A673 (cell line): ENCODE data around the gene LANCL2. TPM values are rescaled to one million over a fixed set of nuclear protein-coding genes. Genes with fewer than 3 reads are reported as not detected.

Experiments used
- BruUV-seq: library from RNA; stranded (reverse); fragments of 400-500 nt; replicated peaks from 2 replicates; lab custom pipeline; 2021; lab: Mats Ljungman, UMichigan
- CTCF ChIA-PET: fragments of 300-600 bp; sonication (Branson Sonifier 250); formaldehyde crosslinking; loops from one replicate; lab custom pipeline; 2022; ENCODE audit warnings: antibody characterized with exemption; lab: Charles Lee
- POLR2A ChIA-PET: fragments of 300-600 bp; sonication (Branson Sonifier 250); formaldehyde crosslinking; loops from one replicate; lab custom pipeline; 2022; ENCODE audit warnings: antibody characterized with exemption; ENCODE audit not compliant: low non-redundant PET; lab: Charles Lee
- DNase-seq: peaks from one replicate; pipeline ENCODE4 v3.0.0-alpha.2; 2015; ENCODE audit warnings: low spot score
- H3K27ac ChIP-seq: fragments of 200-600 bp; sonication (generic); 2 replicates; pipeline ENCODE4 v1.5.1; 2016; ENCODE audit warnings: mixed run types, low read depth, mild to moderate bottlenecking, mixed read lengths, antibody characterized with exemption, low read length; ENCODE audit not compliant: poor library complexity, severe bottlenecking
- H3K27me3 ChIP-seq: fragments of 200-600 bp; sonication (generic); replicated peaks from 2 replicates; pipeline ENCODE4 v1.6.1; 2017; ENCODE audit warnings: mixed run types, low read depth, mild to moderate bottlenecking, mixed read lengths, antibody characterized with exemption, low read length; ENCODE audit not compliant: insufficient read depth, poor library complexity
- H3K36me3 ChIP-seq: fragments of 200-600 bp; sonication (generic); 2 replicates; pipeline ENCODE4 v1.6.1; 2016; ENCODE audit warnings: mixed run types, mild to moderate bottlenecking, mixed read lengths, antibody characterized with exemption, low read length; ENCODE audit not compliant: insufficient read depth, poor library complexity, severe bottlenecking
- H3K4me1 ChIP-seq: fragments of 200-600 bp; sonication (generic); 2 replicates; pipeline ENCODE4 v1.6.1; 2017; ENCODE audit warnings: mixed run types, mild to moderate bottlenecking, mixed read lengths, antibody characterized with exemption, low read length; ENCODE audit not compliant: insufficient read depth, poor library complexity, severe bottlenecking
- H3K4me3 ChIP-seq: fragments of 200-600 bp; sonication (generic); 2 replicates; pipeline ENCODE4 v1.5.1; 2016; ENCODE audit warnings: low read depth, mixed run types, mild to moderate bottlenecking, mixed read lengths, low read length; ENCODE audit not compliant: poor library complexity, severe bottlenecking
- H3K9me3 ChIP-seq: fragments of 200-600 bp; sonication (generic); 2 replicates; pipeline ENCODE4 v1.6.1; 2016; ENCODE audit warnings: mixed run types, low read depth, mild to moderate bottlenecking, mixed read lengths, antibody characterized with exemption, low read length; ENCODE audit not compliant: poor library complexity, severe bottlenecking
- EZH2 ChIP-seq: fragments of 200-600 bp; sonication (generic); IDR thresholded peaks from 2 replicates; pipeline ENCODE4 v1.6.1; 2017; ENCODE audit warnings: borderline replicate concordance, low read depth, mild to moderate bottlenecking, mixed read lengths, antibody characterized with exemption, low read length; ENCODE audit not compliant: poor library complexity, severe bottlenecking
- intact Hi-C: fragments of 100-400 bp; cut with micrococcal nuclease; formaldehyde crosslinking; loops from one replicate; pipeline ENCODE4 v1.10.0; 2022; ENCODE audit not compliant: unreplicated experiment
- total RNA-seq: library from RNA; stranded (reverse); gene quantifications from 2 replicates; pipeline ENCODE4 v1.2.3, GENCODE V29; 2021
- TF ChIP-seq, protein P1 (sequence below): fragments of 300-800, 200-600 bp; sonication (generic); conservative IDR thresholded peaks from 2 replicates; pipeline ENCODE4 v1.5.1; 2017; ENCODE audit warnings: low read depth, mild to moderate bottlenecking, antibody characterized with exemption, low read length, moderate library complexity, mixed read lengths

Gene LANCL2
- total RNA-seq, 1 experiment from 2014 or later = 21.3 TPM

GRCh38 chr7:55472928-55473725 lies 108.0 kb downstream of the LANCL2 start:
- no peak overlapping the region for H3K27ac ChIP-seq
- H3K9me3 ChIP-seq = no peaks in the 10 kb centered on the region
- no peaks in the 10 kb centered on the region for H3K4me1 ChIP-seq
- no peak for TF ChIP-seq EZH2
- TF ChIP-seq, protein P1, sequence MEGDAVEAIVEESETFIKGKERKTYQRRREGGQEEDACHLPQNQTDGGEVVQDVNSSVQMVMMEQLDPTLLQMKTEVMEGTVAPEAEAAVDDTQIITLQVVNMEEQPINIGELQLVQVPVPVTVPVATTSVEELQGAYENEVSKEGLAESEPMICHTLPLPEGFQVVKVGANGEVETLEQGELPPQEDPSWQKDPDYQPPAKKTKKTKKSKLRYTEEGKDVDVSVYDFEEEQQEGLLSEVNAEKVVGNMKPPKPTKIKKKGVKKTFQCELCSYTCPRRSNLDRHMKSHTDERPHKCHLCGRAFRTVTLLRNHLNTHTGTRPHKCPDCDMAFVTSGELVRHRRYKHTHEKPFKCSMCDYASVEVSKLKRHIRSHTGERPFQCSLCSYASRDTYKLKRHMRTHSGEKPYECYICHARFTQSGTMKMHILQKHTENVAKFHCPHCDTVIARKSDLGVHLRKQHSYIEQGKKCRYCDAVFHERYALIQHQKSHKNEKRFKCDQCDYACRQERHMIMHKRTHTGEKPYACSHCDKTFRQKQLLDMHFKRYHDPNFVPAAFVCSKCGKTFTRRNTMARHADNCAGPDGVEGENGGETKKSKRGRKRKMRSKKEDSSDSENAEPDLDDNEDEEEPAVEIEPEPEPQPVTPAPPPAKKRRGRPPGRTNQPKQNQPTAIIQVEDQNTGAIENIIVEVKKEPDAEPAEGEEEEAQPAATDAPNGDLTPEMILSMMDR = no peak
- intact Hi-C loops = no loop called here
- BruUV-seq = no TSS peak
- no peak for DNase-seq
- no peaks in the 10 kb centered on the region for H3K36me3 ChIP-seq
- ChIA-PET POLR2A (no interaction called here), CTCF (no interaction called here)
- H3K27me3 ChIP-seq = no peaks in the 10 kb centered on the region
- no peak overlapping the region for H3K4me3 ChIP-seq

DNA sequence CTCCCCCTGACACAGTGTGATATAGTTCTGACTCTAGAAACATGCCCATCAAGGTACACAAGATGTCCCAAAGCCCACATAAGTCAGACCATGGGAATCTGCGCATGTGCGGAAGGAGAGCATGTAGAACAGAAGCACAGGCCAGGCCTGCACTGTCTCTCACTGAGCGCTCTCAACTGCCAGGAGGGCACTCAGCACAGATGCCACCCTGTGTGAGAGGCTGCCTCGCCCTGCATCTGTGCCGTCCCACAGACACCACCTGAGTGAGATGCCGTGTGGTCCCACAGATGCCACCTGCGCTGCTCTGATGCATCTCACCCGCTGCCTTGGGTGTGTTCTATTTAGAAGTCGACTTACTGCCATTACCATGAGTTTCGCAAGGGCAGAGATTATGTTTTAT lies 108.8 kb downstream of the LANCL2 start:
- no peak for TF ChIP-seq EZH2
- TF ChIP-seq, protein P1 = no peak
- ChIA-PET CTCF (no interaction called here), POLR2A (no interaction called here)
- Histone ChIP-seq H3K27ac (no peak overlapping the region), H3K4me1 (no peaks in the 10 kb centered on the region), H3K27me3 (no peaks in the 10 kb centered on the region), H3K4me3 (no peak overlapping the region), H3K36me3 (no peaks in the 10 kb centered on the region), H3K9me3 (no peaks in the 10 kb centered on the region)
- no TSS peak for BruUV-seq
- intact Hi-C loops = no loop called here
- DNase-seq = no peak

DNA sequence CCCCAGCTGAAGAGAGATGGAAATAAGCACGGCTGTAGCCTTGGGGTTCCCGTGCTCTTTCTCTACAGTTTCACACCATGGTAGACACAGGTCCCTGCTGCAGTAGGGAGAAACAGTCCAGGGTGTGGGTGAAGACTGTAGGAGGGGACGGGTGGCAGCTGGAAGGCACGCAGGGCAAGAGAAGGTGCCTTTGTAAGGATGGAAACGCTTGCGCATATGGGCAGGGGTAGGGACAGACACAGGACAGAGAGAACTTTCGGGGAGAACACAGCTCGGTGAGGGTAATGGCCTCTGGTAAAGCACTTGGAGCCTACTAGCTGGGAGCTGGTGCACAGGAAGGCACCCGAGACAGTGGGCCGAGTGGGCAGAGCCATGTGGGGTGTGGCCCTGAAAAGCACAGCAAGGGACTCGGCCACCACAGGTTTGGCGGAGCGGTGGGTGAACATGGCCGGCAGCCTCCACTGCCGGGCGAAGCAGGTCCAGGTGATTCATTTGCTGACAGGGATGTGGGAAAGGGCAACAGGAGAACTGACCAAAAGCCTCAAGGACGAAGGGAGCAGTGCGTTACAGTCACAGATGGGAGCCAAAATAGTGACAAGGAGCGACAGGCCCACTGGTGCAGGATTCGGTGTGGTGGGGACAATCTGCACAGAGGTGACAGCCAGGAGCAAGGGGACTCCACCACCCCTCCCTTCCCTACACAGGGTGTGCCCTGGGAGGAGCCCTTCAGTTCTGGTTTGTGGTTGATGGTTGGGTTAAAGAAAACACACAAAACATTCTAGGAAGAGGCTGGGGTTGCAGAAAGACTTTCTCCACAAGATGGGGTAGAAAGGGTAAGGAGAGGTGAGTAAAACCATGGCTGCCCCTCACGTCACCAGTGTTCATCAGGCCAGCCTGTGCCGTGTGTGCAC lies 110.1 kb downstream of the LANCL2 start:
- ChIA-PET POLR2A (no interaction called here), CTCF (no interaction called here)
- H3K4me3 ChIP-seq = no peak overlapping the region
- no TSS peak for BruUV-seq
- H3K36me3 ChIP-seq = no peaks in the 10 kb centered on the region
- DNase-seq = no peak
- TF ChIP-seq, protein P1 = no peak
- TF ChIP-seq EZH2 = no peak
- no peaks in the 10 kb centered on the region for H3K4me1 ChIP-seq
- intact Hi-C loops = no loop called here
- no peaks in the 10 kb centered on the region for H3K27me3 ChIP-seq
- no peaks in the 10 kb centered on the region for H3K9me3 ChIP-seq
- no peak overlapping the region for H3K27ac ChIP-seq
